ENCODE results near the gene EPHB2.

GRCh38 chr1:22857661-22858060 is 147.0 kb downstream of the EPHB2 start:
- no peak for TF ChIP-seq CTCF (conservative IDR thresholded peaks at IDR 0.05; ENCODE audit: low read length)
- no peak for TF ChIP-seq EZH2phosphoT487 (IDR thresholded peaks at IDR 0.05; ENCODE audit: borderline replicate concordance, low read depth, low read length)
